HL-60 (cell line): ENCODE measurements around the gene HYAL1.

Experiments used
- GABPA ChIP-seq: IDR thresholded peaks from 2 replicates; pipeline ENCODE4 v1.6.1; 2012; ENCODE audit warnings: low read depth
- POLR2AphosphoS5 ChIP-seq: IDR thresholded peaks from 2 replicates; pipeline ENCODE4 v1.6.1; 2012; ENCODE audit warnings: low read depth
- TF ChIP-seq, protein P1 (sequence below): IDR thresholded peaks from one replicate; pipeline ENCODE4 v1.5.1; 2011; ENCODE audit warnings: low read length, control low read depth, inconsistent platforms; ENCODE audit not compliant: insufficient read depth
- TF ChIP-seq, protein P2 (sequence below): IDR thresholded peaks from 2 replicates; pipeline ENCODE4 v1.6.1; 2012; ENCODE audit warnings: low read depth; ENCODE audit not compliant: insufficient replicate concordance

DNA sequence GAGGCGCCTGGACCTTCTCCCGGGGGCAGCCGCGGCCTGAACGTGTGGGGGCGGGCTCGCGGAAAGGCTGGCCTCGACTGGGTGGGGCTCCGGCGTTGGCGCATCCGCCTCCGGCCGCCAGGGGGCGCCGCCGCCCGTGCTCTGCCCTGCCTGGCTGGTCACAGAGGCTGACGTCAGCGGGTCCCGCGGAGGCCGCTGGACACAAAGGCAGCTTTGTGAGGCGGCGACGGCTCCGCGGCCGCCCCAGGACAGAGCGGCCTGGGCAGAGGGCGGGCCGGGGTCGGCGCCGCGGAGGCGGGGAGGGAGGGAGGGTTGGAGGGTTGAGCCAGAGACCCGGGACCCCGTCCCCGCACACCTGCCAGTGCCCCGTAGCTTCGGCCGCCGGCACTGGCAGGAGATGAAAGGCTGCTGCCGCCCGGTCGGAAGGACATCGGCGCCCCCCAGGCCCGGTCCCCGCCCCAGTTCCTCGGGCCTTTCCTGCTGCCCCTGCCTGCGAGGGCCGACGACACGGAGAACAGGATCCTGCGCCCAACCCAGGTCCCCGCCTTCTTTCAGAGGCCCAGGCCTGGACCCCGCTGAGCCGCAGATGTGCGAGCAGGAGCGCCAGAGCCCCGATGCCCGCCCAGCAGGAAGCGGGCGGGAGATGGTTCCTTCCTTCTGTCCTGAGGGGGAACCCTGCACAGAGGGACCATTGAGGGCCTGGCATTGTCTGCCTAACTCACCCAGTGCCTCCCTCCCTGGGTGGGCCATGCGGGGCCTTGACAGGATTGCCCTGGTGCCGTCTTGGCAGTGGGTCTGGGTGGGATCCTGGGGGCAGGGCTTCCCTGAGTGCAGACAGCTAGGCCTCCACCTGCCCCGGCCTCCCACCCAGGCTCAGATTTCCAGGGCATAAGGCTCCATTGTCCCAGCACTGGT lies 43.1 kb downstream of the HYAL1 start:
- TF ChIP-seq POLR2AphosphoS5 (peak; percentile 79), GABPA (no peak)
- TF ChIP-seq, protein P1, sequence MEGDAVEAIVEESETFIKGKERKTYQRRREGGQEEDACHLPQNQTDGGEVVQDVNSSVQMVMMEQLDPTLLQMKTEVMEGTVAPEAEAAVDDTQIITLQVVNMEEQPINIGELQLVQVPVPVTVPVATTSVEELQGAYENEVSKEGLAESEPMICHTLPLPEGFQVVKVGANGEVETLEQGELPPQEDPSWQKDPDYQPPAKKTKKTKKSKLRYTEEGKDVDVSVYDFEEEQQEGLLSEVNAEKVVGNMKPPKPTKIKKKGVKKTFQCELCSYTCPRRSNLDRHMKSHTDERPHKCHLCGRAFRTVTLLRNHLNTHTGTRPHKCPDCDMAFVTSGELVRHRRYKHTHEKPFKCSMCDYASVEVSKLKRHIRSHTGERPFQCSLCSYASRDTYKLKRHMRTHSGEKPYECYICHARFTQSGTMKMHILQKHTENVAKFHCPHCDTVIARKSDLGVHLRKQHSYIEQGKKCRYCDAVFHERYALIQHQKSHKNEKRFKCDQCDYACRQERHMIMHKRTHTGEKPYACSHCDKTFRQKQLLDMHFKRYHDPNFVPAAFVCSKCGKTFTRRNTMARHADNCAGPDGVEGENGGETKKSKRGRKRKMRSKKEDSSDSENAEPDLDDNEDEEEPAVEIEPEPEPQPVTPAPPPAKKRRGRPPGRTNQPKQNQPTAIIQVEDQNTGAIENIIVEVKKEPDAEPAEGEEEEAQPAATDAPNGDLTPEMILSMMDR: peak; percentile 79
- TF ChIP-seq, protein P2, sequence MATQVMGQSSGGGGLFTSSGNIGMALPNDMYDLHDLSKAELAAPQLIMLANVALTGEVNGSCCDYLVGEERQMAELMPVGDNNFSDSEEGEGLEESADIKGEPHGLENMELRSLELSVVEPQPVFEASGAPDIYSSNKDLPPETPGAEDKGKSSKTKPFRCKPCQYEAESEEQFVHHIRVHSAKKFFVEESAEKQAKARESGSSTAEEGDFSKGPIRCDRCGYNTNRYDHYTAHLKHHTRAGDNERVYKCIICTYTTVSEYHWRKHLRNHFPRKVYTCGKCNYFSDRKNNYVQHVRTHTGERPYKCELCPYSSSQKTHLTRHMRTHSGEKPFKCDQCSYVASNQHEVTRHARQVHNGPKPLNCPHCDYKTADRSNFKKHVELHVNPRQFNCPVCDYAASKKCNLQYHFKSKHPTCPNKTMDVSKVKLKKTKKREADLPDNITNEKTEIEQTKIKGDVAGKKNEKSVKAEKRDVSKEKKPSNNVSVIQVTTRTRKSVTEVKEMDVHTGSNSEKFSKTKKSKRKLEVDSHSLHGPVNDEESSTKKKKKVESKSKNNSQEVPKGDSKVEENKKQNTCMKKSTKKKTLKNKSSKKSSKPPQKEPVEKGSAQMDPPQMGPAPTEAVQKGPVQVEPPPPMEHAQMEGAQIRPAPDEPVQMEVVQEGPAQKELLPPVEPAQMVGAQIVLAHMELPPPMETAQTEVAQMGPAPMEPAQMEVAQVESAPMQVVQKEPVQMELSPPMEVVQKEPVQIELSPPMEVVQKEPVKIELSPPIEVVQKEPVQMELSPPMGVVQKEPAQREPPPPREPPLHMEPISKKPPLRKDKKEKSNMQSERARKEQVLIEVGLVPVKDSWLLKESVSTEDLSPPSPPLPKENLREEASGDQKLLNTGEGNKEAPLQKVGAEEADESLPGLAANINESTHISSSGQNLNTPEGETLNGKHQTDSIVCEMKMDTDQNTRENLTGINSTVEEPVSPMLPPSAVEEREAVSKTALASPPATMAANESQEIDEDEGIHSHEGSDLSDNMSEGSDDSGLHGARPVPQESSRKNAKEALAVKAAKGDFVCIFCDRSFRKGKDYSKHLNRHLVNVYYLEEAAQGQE: no peak
